Measurements from ENCODE around the gene HOXB13. TPM values are rescaled to one million over a fixed set of nuclear protein-coding genes. Genes with fewer than 3 reads are reported as not detected.

Gene HOXB13
- not detected in 2 replicates for total RNA-seq

GRCh38 chr17:48728232-48729231 lies at the start of gene HOXB13:
Gene HOXB13, minus strand, starts transcription at chr17:48728750. Its CDS starts 157 bp downstream, at chr17:48728593.

DNA sequence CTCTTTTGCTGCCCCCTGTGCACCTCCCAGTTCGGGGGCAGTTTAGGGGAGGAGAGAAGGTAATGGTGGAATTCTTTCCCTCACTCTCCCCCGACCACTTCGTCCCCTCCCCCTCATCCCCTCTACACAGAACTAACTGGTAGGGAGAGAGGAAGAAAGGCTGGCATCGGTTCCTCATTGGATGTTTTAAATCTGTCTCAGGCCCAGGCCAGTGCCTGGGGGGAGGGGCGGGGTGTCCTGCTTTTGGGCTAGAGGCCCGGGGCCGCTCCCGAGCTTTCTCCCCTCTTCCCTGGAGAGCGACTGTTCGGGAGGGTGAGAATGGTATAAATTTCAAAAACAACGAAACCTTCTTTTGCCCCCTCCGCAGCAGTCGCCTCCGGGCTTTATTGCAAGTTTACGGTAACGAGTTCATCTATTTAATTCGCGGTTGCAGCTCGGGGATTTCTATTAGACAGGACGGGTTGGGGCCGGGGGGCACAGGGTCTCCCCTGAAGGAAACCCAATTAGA lies 5.6 kb downstream of the HOXB13 start, which contains the start of gene PRAC2:
TSS of gene PRAC2 (plus strand) at position 271 of the 508 bp plus-strand sequence. CDS start 1,226 bp downstream, outside the sequence.

GRCh38 chr17:48722201-48722907 lies 6.2 kb downstream of the HOXB13 start, which contains the start of gene PRAC1:
Gene PRAC1, minus strand, starts transcription at chr17:48722518. Its CDS starts 126 bp downstream, at chr17:48722392.

Other genes starting within 250 kb of the HOXB13 start
- gene HOXB1, start 197.7 kb downstream of the HOXB13 start, total RNA-seq: not detected in 2 replicates
- 7.5 and 12.0 TPM in 2 replicates for gene HOXB2, start 183.6 kb downstream of the HOXB13 start, total RNA-seq
- 3.1 and 4.6 TPM in 2 replicates for gene HOXB4, start 150.4 kb downstream of the HOXB13 start, total RNA-seq
- gene HOXB3, start 138.5 kb downstream of the HOXB13 start, total RNA-seq: 8.4 and 11.1 TPM in 2 replicates
- gene HOXB5, start 135.0 kb downstream of the HOXB13 start, total RNA-seq: 0.20 and 0.50 TPM in 2 replicates
- gene HOXB6, start 123.8 kb downstream of the HOXB13 start, total RNA-seq: 2.3 and 3.0 TPM in 2 replicates
- gene HOXB7, start 117.7 kb downstream of the HOXB13 start, total RNA-seq: 1.6 and 1.8 TPM in 2 replicates
- 0.10 TPM in 1 of 2 replicates, not detected in the other for gene HOXB8, start 113.5 kb downstream of the HOXB13 start, total RNA-seq
- gene HOXB9, start 102.4 kb downstream of the HOXB13 start, total RNA-seq: not detected in 2 replicates
- gene PRAC1, start 6.2 kb downstream of the HOXB13 start, total RNA-seq: not detected in 2 replicates
- not detected in 2 replicates for gene PRAC2, start 5.6 kb downstream of the HOXB13 start, total RNA-seq
- gene TTLL6, start 88.5 kb upstream of the HOXB13 start, total RNA-seq: under 0.01 TPM in 1 of 2 replicates, not detected in the other
- 47.5 and 49.1 TPM in 2 replicates for gene CALCOCO2, start 102.3 kb upstream of the HOXB13 start, total RNA-seq
- 24.4 and 24.6 TPM in 2 replicates for gene ATP5MC1, start 164.0 kb upstream of the HOXB13 start, total RNA-seq
- gene UBE2Z, start 179.7 kb upstream of the HOXB13 start, total RNA-seq: 68.0 and 75.0 TPM in 2 replicates
- gene SNF8, start 216.1 kb upstream of the HOXB13 start, total RNA-seq: 71.8 and 76.1 TPM in 2 replicates
- not detected in 2 replicates for gene GIP, start 239.8 kb upstream of the HOXB13 start, total RNA-seq